Activated CD4-positive, CD25-positive, alpha-beta regulatory T cell treated with anti-CD3 and anti-CD28 coated beads, Interleukin-2, amount 50 U/mL, for 16 hours (primary cell): ENCODE results near the gene CACNA1D.

Source experiments
- DNase-seq: peaks from one replicate; pipeline ENCODE4 v3.0.0-alpha.2; 2020; ENCODE audit warnings: low read depth, low spot score

CACNA1D gene

DNA sequence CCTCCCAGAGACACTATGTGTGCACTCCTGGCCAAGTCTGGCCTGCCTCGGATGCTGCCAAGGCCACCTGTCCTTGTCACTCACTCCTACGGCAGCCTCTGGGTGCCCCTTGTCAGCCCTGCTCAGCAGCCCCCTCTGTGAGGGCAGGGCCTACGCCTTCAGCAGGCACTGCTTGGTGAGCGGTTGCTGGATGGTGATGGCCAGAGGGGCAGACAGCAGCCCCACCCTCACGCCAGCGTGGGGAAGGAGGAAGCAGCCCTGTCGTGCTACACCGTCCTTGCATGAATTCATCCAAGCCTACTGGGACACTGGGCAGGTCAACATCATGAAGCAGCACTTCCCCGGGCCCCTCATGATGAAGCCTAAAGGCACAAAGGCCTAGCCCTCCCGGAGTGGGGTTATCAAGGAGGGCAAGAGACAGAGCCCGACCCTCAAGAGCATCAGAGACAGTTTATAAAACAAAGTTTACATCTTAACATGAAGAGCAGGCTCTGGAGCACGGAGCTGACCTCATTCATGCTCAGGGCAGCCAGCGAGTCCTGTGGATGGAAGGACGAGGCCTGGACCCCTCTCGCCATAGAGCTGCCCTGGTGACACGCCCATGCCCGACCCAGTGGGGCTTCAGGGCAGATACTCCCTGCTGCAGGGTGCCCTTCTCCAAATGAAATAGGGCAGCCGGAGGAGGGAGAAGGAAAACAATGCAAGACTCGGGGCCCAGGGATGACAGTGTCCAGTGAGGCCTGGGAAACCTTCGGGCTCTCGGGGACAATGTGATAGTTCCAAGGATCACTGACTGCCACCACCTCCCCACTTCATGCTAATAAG lies 326.6 kb downstream of the CACNA1D start:
- no peak for DNase-seq

GRCh38 chr3:53821631-53822121 lies 327.3 kb downstream of the CACNA1D start:
- DNase-seq, result no peak

DNA sequence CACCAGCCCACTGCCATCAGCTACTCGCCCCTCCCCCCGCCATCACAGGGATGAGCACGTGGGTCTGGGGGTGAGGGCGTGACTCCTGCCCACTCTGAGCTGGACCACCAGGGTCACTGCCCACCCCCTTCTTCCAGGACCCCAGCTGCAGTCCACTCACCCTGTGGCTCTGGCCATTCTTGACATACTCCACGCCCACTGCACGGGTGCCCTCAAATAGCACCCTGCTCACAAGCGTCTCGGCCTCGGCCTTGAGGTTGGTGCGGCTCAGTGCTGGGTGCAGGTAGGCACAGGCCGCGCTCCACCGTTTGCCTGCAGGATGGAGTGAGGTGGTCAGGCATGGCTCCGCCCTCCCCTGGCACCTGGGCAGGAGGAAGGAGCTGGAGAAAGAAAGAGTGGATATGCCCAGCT lies 327.9 kb downstream of the CACNA1D start:
- DNase-seq, result no peak

DNA sequence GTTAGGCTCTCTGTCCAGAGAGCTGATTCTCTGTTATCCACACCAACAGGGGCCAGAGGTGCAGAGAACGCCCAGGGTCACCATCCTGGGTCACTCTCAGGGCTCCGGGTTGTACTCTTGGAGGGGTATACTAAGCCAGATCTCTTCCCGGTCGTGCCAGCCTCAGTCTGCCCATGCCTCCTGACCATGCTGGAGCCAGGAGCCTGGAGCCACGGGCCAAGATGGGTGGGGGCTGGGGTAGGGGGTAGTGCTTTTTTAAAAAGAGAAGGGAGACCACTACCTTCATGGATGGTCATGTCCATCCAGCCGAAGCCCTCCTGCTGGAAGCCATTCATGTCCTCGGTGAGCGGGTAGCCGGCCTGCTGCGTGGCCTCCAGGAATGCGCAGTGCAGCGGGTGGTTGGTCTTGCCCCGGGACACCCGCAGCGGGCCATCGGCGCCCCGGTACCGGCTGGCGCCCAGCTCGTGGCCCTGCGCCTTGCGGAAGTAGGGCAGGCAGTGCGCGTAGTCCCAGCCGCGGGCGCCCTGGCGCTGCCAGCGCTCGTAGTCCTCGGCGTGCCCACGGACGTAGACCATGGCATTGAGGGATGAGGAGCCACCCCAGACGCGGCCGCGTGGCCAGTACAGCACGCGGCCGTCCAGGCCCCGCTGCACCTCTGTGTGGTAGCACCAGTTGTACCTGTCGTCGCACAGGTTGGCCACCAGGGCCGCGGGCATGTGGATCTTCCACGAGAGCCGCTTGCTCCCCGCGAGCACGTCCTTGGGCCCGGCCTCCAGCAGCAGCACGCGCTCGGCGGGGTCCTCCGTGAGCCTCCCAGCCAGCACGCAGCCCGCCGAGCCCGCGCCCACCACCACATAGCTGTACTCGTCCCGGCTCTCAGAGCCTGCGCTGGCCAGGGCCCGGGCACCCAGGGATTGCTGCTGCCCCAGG lies 328.9 kb downstream of the CACNA1D start:
- no peak for DNase-seq

DNA sequence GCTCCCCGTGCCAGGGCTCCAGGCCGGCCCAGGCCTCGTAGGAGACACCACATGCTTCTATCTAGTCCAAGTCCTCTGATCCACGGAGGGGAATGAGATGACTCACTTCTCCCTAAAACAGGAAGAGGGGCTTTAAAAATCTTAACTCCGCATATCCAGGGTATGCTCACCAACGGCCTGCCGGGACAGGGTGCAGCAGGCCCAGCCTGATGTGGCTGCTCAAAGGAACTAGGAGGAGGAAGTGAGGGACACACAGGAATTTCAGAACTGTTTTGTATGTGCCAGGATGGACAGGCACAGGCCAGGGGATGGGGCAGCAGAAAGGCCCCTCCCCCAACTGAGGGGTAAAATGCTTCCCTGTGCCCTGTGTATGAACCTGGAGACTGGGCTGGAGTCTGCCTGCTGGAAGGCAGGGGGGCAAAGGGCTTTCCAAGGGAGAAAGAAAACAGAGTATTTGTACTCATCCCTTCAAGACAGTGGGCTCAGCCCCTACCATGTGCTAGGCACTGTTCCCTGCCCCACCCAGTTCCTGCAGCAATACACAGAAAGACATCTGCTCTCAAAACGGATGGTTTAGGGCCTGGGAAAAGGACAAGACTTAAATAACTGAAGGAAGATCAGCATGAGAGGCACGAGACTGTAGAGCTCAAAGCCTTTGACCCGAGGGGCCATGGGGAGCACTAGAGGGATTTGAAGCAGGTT lies 329.7 kb downstream of the CACNA1D start:
- DNase-seq, result no peak

GRCh38 chr3:53824795-53825194 lies 330.4 kb downstream of the CACNA1D start:
- DNase-seq, result no peak

GRCh38 chr3:53826048-53826447 lies 331.6 kb downstream of the CACNA1D start:
- DNase-seq, result no peak

GRCh38 chr3:53828581-53828980 lies 334.2 kb downstream of the CACNA1D start:
- DNase-seq, result no peak

- no peak for DNase-seq
Observed at GRCh38 chr3:53829605-53830004, 335.2 kb downstream of the CACNA1D start.

DNA sequence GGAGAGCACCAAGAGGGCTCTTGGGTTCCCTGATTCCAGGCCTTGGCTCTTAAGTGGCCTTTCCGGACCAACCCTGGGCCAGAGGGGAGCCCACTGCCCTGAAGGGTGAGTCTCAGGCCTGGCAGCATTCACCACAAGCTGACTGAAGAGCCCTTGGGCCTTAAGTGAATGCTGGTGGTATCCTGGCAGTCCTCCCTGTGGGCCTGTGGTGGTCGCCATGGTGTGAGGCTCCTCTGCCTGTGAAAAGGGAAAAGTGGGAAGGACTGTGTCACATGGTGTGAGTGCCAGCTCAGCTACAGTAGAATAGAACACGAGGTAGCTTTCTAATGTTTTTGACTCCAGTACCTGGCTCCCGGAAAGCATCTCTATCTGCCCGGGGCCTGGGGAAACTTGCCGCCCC lies 336.5 kb downstream of the CACNA1D start:
- no peak for DNase-seq

DNA sequence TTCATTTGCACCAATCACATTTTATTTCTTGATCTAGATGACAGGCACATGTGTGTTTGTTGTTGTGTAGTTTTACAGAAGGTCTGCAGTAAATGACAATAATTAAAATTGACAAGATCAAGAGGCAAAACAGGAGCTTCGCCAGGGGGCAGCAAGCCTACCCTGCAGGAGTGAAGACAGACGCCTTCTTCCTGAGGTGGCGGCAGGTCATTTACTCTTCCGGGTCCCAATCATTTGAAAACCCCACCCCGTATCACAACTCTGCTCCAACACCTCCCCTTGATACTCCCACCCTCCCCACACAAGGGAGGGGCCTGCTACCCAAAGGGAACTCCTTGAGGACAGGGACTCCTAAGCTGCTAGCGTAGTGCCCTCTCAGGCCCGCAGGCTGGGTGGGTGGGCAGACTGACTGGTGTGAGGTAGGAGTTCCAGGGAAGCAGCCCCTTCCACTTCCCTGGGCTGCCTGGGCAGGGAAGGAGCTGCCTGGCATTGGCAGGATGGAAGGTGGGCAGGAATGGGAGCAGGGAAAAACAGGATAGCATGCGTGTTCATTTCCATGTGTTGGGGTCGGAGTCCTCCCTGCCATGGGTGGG lies 338.7 kb downstream of the CACNA1D start:
- no peak for DNase-seq

- no peak for DNase-seq
Observed at GRCh38 chr3:53833700-53834099, 339.3 kb downstream of the CACNA1D start.

DNA sequence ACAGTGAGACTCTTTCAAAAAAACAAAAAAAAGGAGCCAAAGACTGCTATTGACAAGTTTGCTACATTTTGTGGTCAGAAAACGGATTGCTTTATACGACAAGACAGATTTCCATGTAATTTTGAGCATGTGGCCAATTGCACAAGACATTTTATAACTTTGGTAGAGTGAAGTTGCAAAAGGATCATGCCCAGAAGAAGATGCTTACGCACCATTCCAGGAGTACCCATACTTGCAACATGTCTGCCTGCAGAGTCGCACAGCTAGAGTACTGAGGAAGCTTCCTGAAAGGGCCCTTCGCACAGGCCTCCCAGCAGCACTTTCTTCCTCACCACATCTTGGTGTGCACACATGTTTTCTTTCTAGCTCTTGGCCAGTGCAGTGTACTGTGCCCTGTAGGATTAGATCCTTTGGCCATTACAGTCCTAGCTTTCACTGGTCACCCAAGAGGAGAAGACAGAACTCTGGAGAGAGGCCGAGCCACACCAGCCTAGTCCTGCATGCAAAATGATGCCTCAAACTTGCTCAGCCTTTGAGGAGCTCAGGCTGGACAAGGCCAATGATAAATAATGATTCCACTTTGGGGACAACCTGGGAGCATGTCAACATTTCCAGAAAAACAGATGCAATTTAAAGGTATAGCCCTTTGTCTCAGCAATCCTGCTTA lies 340.2 kb downstream of the CACNA1D start:
- no peak for DNase-seq

GRCh38 chr3:53835257-53835656 lies 340.8 kb downstream of the CACNA1D start:
- DNase-seq, result no peak

- no peak for DNase-seq
Observed at GRCh38 chr3:53836084-53836872, 341.9 kb downstream of the CACNA1D start.

DNA sequence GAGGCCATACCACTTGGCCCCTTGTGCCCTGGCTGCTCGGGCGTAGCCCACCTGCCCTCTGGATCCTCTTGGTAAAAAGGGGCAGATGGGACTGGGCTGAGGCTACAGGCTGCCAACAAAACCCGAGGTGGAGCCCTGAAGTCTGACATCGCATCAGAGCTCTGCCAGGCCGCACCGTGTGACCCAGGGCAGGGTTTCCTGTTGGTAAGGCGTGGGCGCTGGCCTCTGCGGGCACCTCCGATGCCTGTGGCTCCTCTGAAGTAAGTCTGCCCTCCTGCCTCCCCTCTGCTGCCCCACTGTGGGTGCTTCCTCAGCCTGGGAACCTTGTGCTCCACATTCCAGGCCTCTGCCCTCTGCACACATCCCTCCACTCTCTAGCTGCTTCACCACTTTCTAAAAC lies 342.9 kb downstream of the CACNA1D start:
- DNase-seq, result no peak

- DNase-seq, result no peak
Observed at GRCh38 chr3:53841296-53841695, 346.9 kb downstream of the CACNA1D start.

GRCh38 chr3:53842436-53843194 lies 348.2 kb downstream of the CACNA1D start:
- no peak for DNase-seq
